LNCaP clone FGC (cell line): Measurements from ENCODE around the gene LPIN1.

Experiments
- DNase-seq: peaks from one replicate; pipeline ENCODE4 v3.0.0-alpha.2; 2011; ENCODE audit warnings: low read depth
- H3K4me3 ChIP-seq: 2 replicates; pipeline ENCODE4 v1.5.1; 2011; ENCODE audit warnings: mild to moderate bottlenecking, low read depth, low read length, control low read depth
- CTCF ChIP-seq: IDR thresholded peaks from 2 replicates; pipeline ENCODE4 v1.5.1; 2012; ENCODE audit warnings: mild to moderate bottlenecking; ENCODE audit not compliant: control insufficient read depth, insufficient read depth; ENCODE audit errors: extremely low read depth

The LPIN1 gene

DNA sequence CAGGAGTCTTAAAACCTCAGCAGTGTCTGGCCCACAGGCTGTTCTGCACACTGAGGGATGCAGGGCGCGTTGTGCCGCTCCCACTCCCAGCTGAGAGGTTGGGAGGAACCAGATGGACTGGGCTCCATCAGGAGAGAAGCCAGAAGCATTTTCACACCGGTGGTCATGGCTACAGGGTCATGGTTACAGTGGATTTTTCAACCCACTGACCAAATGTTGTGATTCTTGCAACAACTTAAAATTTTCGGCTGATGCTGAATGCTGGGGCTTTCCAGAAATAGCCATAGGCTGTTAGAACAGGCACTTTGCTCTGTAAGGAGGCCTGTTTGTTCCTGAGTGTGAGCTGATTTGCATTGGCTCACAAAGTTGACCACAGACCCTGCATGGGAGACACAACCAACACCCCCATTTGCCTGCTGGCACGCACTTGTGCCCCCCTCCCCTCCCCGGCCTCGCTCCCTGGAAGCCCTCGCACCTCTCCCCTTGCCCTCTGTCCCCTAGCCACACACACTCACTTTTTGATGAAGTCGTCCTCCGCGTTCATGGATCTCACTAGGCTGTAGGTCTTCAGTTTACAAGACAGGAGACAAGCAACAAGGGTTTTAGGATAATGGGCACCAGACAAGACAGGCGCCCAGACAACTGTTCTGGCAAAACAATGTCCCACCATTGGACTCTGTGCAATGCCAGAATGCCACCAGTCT, 3.4 kb downstream of the LPIN1 start:
- TF ChIP-seq CTCF = no peak
- H3K4me3 ChIP-seq = no peak overlapping the region
- DNase-seq = no peak

DNA sequence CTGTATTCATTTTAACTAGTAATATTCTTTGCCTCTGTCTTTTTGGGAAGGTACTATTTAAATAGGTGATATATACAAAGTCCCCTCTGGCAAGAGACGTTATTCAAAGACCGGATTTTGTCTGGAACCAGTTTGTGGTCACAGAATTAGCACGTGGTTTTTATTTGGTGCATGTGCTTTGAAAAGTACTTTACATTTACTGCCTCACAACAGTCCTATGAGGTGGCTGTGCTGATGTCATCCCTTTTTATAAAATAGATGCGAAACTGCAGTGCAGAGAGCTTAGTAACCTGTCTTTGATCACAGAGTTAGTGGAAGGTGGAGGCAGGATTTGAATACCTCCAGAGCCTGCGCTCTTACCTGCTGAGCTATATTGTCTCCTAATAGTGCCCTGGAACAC, 4.0 kb downstream of the LPIN1 start:
- no peak for TF ChIP-seq CTCF
- H3K4me3 ChIP-seq = no peak overlapping the region
- no peak for DNase-seq

DNA sequence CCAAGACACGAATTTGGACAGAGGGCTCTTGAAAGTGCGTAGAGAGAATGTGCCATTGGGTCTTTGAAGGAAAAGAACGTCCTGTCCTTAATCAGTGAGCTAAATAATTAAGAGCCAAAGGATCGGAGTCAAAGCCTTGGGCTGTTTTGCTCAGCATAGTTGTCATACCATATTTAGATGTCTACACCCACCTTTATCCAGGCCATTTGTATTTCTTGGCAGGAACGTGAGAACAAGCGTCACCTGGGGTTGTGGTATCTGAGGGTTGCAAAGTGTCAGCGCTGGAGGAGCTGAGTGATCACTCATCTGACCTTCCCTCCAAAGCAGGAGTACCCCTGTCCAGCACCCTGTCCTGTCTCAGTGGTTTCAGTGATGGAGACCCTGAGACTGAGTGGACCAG, 4.5 kb downstream of the LPIN1 start:
- no peak overlapping the region for H3K4me3 ChIP-seq
- DNase-seq = no peak
- no peak for TF ChIP-seq CTCF

DNA sequence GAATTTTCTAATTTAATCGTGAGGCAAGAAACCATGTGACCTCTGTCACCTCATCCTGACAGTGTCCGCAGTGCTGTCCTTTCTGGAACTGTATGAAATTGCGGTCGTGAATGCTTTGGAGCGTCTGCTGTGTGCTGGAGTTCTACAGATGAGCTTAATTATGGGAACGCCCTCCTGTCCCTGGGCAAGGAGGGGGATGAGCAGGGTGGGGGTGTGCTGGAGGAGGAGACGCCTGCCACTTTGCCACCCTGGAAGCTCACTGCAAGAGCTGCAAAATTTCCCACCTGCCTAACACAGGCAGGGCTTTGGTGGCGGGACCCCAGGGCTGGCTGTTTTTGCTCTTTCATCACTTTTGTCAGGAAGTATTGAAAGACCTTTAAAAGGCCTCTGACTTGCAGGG, 6.5 kb downstream of the LPIN1 start:
- TF ChIP-seq CTCF = no peak
- DNase-seq = no peak
- H3K4me3 ChIP-seq = no peak overlapping the region

DNA sequence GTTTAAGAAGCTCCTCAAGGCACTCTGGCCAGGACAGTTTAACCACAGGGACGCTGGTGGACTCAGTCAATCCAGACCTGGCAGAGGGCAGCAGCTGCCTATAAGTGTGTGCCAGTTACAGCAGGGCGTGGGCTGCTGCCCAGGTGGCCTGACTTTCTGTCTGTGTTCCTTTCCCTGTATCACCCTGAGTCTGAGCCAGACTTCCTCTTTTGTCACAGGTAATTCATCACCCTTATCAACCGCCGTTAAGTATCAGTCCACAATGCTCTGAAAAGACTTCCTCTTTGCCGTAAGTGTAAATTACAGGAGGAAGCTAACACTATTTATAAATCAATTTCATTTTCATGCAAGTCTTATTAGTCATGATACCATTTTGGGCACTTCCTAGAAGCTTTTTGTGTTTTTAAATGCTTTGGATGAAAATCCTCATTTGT, 7.0 kb downstream of the LPIN1 start:
- no peak for TF ChIP-seq CTCF
- H3K4me3 ChIP-seq = no peak overlapping the region
- no peak for DNase-seq

- no peak for DNase-seq
- no peak overlapping the region for H3K4me3 ChIP-seq
- no peak for TF ChIP-seq CTCF
Observed at GRCh38 chr2:11753886-11754699, 7.7 kb downstream of the LPIN1 start.
